Left lung (tissue), 10 donors: Measurements from ENCODE around the gene NR1D1. TPM values are rescaled to one million over a fixed set of nuclear protein-coding genes. Genes with fewer than 3 reads are reported as not detected.

Source experiments
- ATAC-seq: fragments of 200-7000 bp; cut with Tn5 transposase; one replicate; pipeline ENCODE4 v1.9.1; 2020; ENCODE audit warnings: moderate library complexity
- DNase-seq, 4 donors: peaks; one replicate each; pipeline ENCODE4 v3.0.0-alpha.2; 2013 to 2020
- H3K27ac ChIP-seq, 2 donors: fragments of 200-600 bp; sonication (generic) in 1 of 2; one replicate each; pipeline versions ENCODE4 v1.5.0 to v1.8.0; 2020 to 2021
- H3K27me3 ChIP-seq, 2 donors: fragments of 200-600 bp; sonication (generic) in 1 of 2; one replicate each; pipeline versions ENCODE4 v1.5.0 to v1.8.0; 2020 to 2021
- H3K36me3 ChIP-seq, 2 donors: fragments of 200-600 bp; sonication (generic) in 1 of 2; one replicate each; pipeline versions ENCODE4 v1.5.0 to v1.8.0; 2020 to 2021
- H3K4me1 ChIP-seq, 2 donors: fragments of 200-600 bp; one replicate each; pipeline ENCODE4 v1.8.0; 2021
- H3K4me3 ChIP-seq, 2 donors: fragments of 200-600 bp; sonication (generic) in 1 of 2; one replicate each; pipeline versions ENCODE4 v1.5.0 to v1.8.0; 2020 to 2021; ENCODE audit warnings: mild to moderate bottlenecking in 1 of 2
- H3K9me3 ChIP-seq, 2 donors: fragments of 200-600 bp; sonication (generic) in 1 of 2; one replicate each; pipeline versions ENCODE4 v1.5.0 to v1.8.0; 2020 to 2021
- CTCF ChIP-seq, 2 donors: fragments of 200-600 bp; sonication (generic) in 1 of 2; IDR thresholded peaks; one replicate each; pipeline versions ENCODE4 v1.5.0 to v1.8.0; 2021; ENCODE audit warnings: antibody characterized with exemption in 2 of 2
- intact Hi-C, 2 donors: fragments of 100-400 bp; cut with DNase I; formaldehyde crosslinking; loops; one replicate each; pipeline versions ENCODE4 v1.11.2 to v1.14.2; 2022
- polyA plus RNA-seq, 6 donors: library from polyadenylated mRNA; unstranded; fragments of 120-200 nt; gene quantifications; one replicate each; pipeline ENCODE4 v1.2.1, GENCODE V29; 2013; ENCODE audit not compliant: insufficient read length in 6 of 6
- total RNA-seq, 2 donors: library from RNA; stranded (reverse); fragmentation: NEBNext Ultra II Directional; extraction: Animal tissue kit (Norgen Biotek cat#: 25700); gene quantifications; one replicate each; pipeline ENCODE4 v1.2.1, GENCODE V29; 2021
- donor health status: DM: no; HTN: yes; CAD: no.
- donor health status: DM: no; HTN: no; CAD: no.

Gene NR1D1
- total and polyA plus RNA-seq, 8 donors: 3.0 to 11.4 (median 4.1) TPM

GRCh38 chr17:40098846-40099618 lies 1.4 kb downstream of the NR1D1 start:
- Histone ChIP-seq H3K4me1 (peaks cover 43 to 98% of the 10 kb centered on the region in 2 donors), H3K4me3 (peak overlapping the region; percentile 53 to 74), H3K36me3 (peaks cover 0 to 25% of the 10 kb centered on the region in 2 donors), H3K27me3 (no peaks in the 10 kb centered on the region), H3K9me3 (no peaks in the 10 kb centered on the region), H3K27ac (peak overlapping the region; percentile 85 to 87)
- no peak for TF ChIP-seq CTCF (IDR thresholded peaks at IDR 0.05)
- DNase-seq: peak; percentile 85 to 100 (median 96)
- intact Hi-C loops: no loop called here
- peak; percentile 74 for ATAC-seq

- H3K4me1 ChIP-seq: peaks cover 35 to 97% of the 10 kb centered on the region in 2 donors
- H3K9me3 ChIP-seq: no peaks in the 10 kb centered on the region
- intact Hi-C loops: no loop called here
- TF ChIP-seq CTCF (IDR thresholded peaks at IDR 0.05): no peak
- ATAC-seq: peak; percentile 18
- peaks cover 0 to 34% of the 10 kb centered on the region in 2 donors for H3K36me3 ChIP-seq
- peak overlapping the region; percentile 21 to 53 for H3K4me3 ChIP-seq
- peak overlapping the region; percentile 85 to 87 for H3K27ac ChIP-seq
- DNase-seq: peak in 1 of 4 donors; percentile 86
- H3K27me3 ChIP-seq: no peaks in the 10 kb centered on the region
These were observed 2.2 kb downstream of the NR1D1 start for GRCh38 chr17:40097931-40098845.

- intact Hi-C loops: no loop called here
- Histone ChIP-seq H3K36me3 (peaks cover 0 to 40% of the 10 kb centered on the region in 2 donors), H3K4me1 (peaks cover 33 to 88% of the 10 kb centered on the region in 2 donors), H3K27ac (peak overlapping the region; percentile 60 to 85), H3K4me3 (peak overlapping the region in 1 of 2 donors; percentile 20), H3K9me3 (no peaks in the 10 kb centered on the region), H3K27me3 (no peaks in the 10 kb centered on the region)
- ATAC-seq: no peak
- TF ChIP-seq CTCF (IDR thresholded peaks at IDR 0.05): no peak
- DNase-seq: no peak
These were observed 3.3 kb downstream of the NR1D1 start for GRCh38 chr17:40097087-40097486.

GRCh38 chr17:40095944-40096791 lies 4.2 kb downstream of the NR1D1 start:
- DNase-seq: peak in 2 of 4 donors; percentile 49 to 69
- TF ChIP-seq CTCF (IDR thresholded peaks at IDR 0.05): no peak
- peak overlapping the region; percentile 60 to 85 for H3K27ac ChIP-seq
- peaks cover 28 to 85% of the 10 kb centered on the region in 2 donors for H3K4me1 ChIP-seq
- peaks cover 0 to 40% of the 10 kb centered on the region in 2 donors for H3K36me3 ChIP-seq
- H3K9me3 ChIP-seq: no peaks in the 10 kb centered on the region
- peak overlapping the region in 1 of 2 donors; percentile 20 for H3K4me3 ChIP-seq
- intact Hi-C loops: no loop called here
- H3K27me3 ChIP-seq: no peaks in the 10 kb centered on the region
- ATAC-seq: no peak
